H9 (cell line): Measurements from ENCODE around the gene PACSIN3. TPM values are rescaled to one million over a fixed set of nuclear protein-coding genes. Genes with fewer than 3 reads are reported as not detected.

ENCODE experiments used
- DNase-seq: peaks from one replicate; pipeline ENCODE4 v3.0.0-alpha.2; 2017
- H2AFZ ChIP-seq: one replicate; pipeline ENCODE4 v1.6.1; 2013; ENCODE audit warnings: mild to moderate bottlenecking, low read length, control low read depth, moderate library complexity
- H2AK5ac ChIP-seq: 2 replicates; pipeline ENCODE4 v1.6.1; 2013; ENCODE audit warnings: low read length, control low read depth, mixed read lengths; ENCODE audit not compliant: insufficient read length
- H2BK120ac ChIP-seq: one replicate; pipeline ENCODE4 v1.6.1; 2013; ENCODE audit warnings: low read depth, mild to moderate bottlenecking, low read length, control low read depth, inconsistent platforms; ENCODE audit not compliant: poor library complexity, severe bottlenecking
- H2BK12ac ChIP-seq: 2 replicates; pipeline ENCODE4 v1.6.1; 2013; ENCODE audit warnings: low read length, control low read depth, mixed read lengths, low read depth; ENCODE audit not compliant: insufficient read length
- H2BK15ac ChIP-seq: 2 replicates; pipeline ENCODE4 v1.6.1; 2013; ENCODE audit warnings: low read depth, low read length, control low read depth
- H2BK20ac ChIP-seq: one replicate; pipeline ENCODE4 v1.6.1; 2013; ENCODE audit warnings: low read depth, mild to moderate bottlenecking, low read length, control low read depth, inconsistent platforms; ENCODE audit not compliant: poor library complexity, severe bottlenecking
- H2BK5ac ChIP-seq: 2 replicates; pipeline ENCODE4 v1.6.1; 2013; ENCODE audit warnings: low read length, control low read depth, mixed read lengths; ENCODE audit not compliant: insufficient read length
- H3K14ac ChIP-seq: 2 replicates; pipeline ENCODE4 v1.6.1; 2013; ENCODE audit warnings: low read length, control low read depth; ENCODE audit not compliant: insufficient read depth
- H3K18ac ChIP-seq: 2 replicates; pipeline ENCODE4 v1.6.1; 2013; ENCODE audit warnings: low read depth, mild to moderate bottlenecking, mixed read lengths, low read length, control low read depth; ENCODE audit not compliant: insufficient read length
- H3K23ac ChIP-seq: 2 replicates; pipeline ENCODE4 v1.6.1; 2013; ENCODE audit warnings: low read length, control low read depth, mixed read lengths, low read depth; ENCODE audit not compliant: insufficient read length
- H3K23me2 ChIP-seq: 2 replicates; pipeline ENCODE4 v1.6.1; 2013; ENCODE audit warnings: low read depth, mild to moderate bottlenecking, mixed read lengths, low read length, control low read depth; ENCODE audit not compliant: insufficient read length, poor library complexity, severe bottlenecking
- H3K27ac ChIP-seq: 2 replicates; pipeline ENCODE4 v1.5.1; 2013; ENCODE audit warnings: low read length, control low read depth, mixed read lengths, low read depth; ENCODE audit not compliant: insufficient read length
- H3K27me3 ChIP-seq: 2 replicates; pipeline ENCODE4 v1.6.1; 2013; ENCODE audit warnings: low read length, control low read depth, inconsistent platforms; ENCODE audit not compliant: insufficient read depth
- H3K4ac ChIP-seq: 2 replicates; pipeline ENCODE4 v1.6.1; 2013; ENCODE audit warnings: low read depth, mild to moderate bottlenecking, control low read depth, inconsistent platforms, low read length, moderate library complexity
- H3K4me1 ChIP-seq: 2 replicates; pipeline ENCODE4 v1.6.1; 2013; ENCODE audit warnings: low read length, control low read depth, inconsistent platforms; ENCODE audit not compliant: insufficient read depth
- H3K4me2 ChIP-seq: 2 replicates; pipeline ENCODE4 v1.6.1; 2013; ENCODE audit warnings: low read length, control low read depth, mixed read lengths; ENCODE audit not compliant: insufficient read length, insufficient read depth
- H3K56ac ChIP-seq: 2 replicates; pipeline ENCODE4 v1.6.1; 2013; ENCODE audit warnings: low read depth, mild to moderate bottlenecking, mixed read lengths, low read length, control low read depth; ENCODE audit not compliant: insufficient read length
- H3K79me1 ChIP-seq: 2 replicates; pipeline ENCODE4 v1.6.1; 2013; ENCODE audit warnings: low read depth, mild to moderate bottlenecking, moderate library complexity, low read length, control low read depth, inconsistent platforms; ENCODE audit not compliant: insufficient read depth, poor library complexity, severe bottlenecking
- H3K79me2 ChIP-seq: 2 replicates; pipeline ENCODE4 v1.6.1; 2013; ENCODE audit warnings: low read length, control low read depth, inconsistent platforms; ENCODE audit not compliant: insufficient read depth
- H3K9ac ChIP-seq: 2 replicates; pipeline ENCODE4 v1.6.1; 2013; ENCODE audit warnings: low read length, control low read depth, mixed read lengths; ENCODE audit not compliant: insufficient read length; ENCODE audit errors: extremely low read depth
- H3K9me3 ChIP-seq: one replicate; pipeline ENCODE4 v1.6.1; 2013; ENCODE audit warnings: low read depth, low read length, inconsistent platforms; ENCODE audit not compliant: control insufficient read depth
- H3T11ph ChIP-seq: one replicate; pipeline ENCODE4 v1.6.1; 2013; ENCODE audit warnings: mild to moderate bottlenecking, low read length, control low read depth, inconsistent platforms
- H4K20me1 ChIP-seq: one replicate; pipeline ENCODE4 v1.6.1; 2013; ENCODE audit not compliant: control insufficient read depth, insufficient read length, insufficient read depth
- H4K5ac ChIP-seq: 2 replicates; pipeline ENCODE4 v1.6.1; 2013; ENCODE audit warnings: low read depth, mild to moderate bottlenecking, mixed read lengths, low read length, control low read depth; ENCODE audit not compliant: insufficient read length
- H4K8ac ChIP-seq: replicated peaks from 2 replicates; pipeline ENCODE4 v1.6.1; 2013; ENCODE audit warnings: low read length, control low read depth, mixed read lengths, low read depth; ENCODE audit not compliant: insufficient read length
- H4K91ac ChIP-seq: 2 replicates; pipeline ENCODE4 v1.6.1; 2013; ENCODE audit warnings: low read depth, mild to moderate bottlenecking, moderate library complexity, mixed read lengths, low read length, control low read depth; ENCODE audit not compliant: insufficient read length
- H3K27ac Mint-ChIP-seq, 3 experiments: 2 replicates in 2 of 3; 3 replicates in 1 of 3; pipeline ENCODE4 v1.8.0; 2020 to 2021; ENCODE audit warnings: mixed read lengths in 3 of 3, mild to moderate bottlenecking in 1 of 3, moderate library complexity in 1 of 3
- H3K27me3 Mint-ChIP-seq: 2 replicates; pipeline ENCODE4 v1.8.0; 2021; ENCODE audit warnings: low read depth, mild to moderate bottlenecking, moderate library complexity, mixed read lengths
- H3K36me3 Mint-ChIP-seq, 3 experiments: 2 replicates in 2 of 3; 3 replicates in 1 of 3; pipeline ENCODE4 v1.8.0; 2020 to 2021; ENCODE audit warnings: low read depth in 3 of 3, mixed read lengths in 3 of 3; ENCODE audit not compliant: insufficient read depth in 1 of 3
- H3K4me1 Mint-ChIP-seq, 2 experiments: 2 replicates each; pipeline ENCODE4 v1.8.0; 2020; ENCODE audit warnings: mixed read lengths in 2 of 2
- H3K4me3 Mint-ChIP-seq, 2 experiments: 2 replicates in 1 of 2; 3 replicates in 1 of 2; pipeline ENCODE4 v1.8.0; 2020 to 2021; ENCODE audit warnings: mild to moderate bottlenecking in 2 of 2, mixed read lengths in 2 of 2, moderate library complexity in 1 of 2
- H3K9me3 Mint-ChIP-seq, 2 experiments: 2 replicates in 1 of 2; 3 replicates in 1 of 2; pipeline ENCODE4 v1.8.0; 2020; ENCODE audit warnings: mild to moderate bottlenecking in 2 of 2, mixed read lengths in 2 of 2, moderate library complexity in 1 of 2
- WGBS: extraction: QIAGEN DNeasy Blood & Tissue Kit; methylation state at CpG from one replicate; pipeline ENCODE4 v1.1.7; 2013; ENCODE audit warnings: missing lambda C conversion rate, low lambda C conversion rate, mixed read lengths; ENCODE audit not compliant: insufficient read length; ENCODE audit errors: extremely low coverage; 5-methylcytosine and 5-hydroxymethylcytosine counted together
- total RNA-seq: library from RNA; stranded (reverse); gene quantifications from 2 replicates; pipeline ENCODE4 v1.2.1, GENCODE V29; 2021
- TF ChIP-seq, protein P1 (sequence below): fragments of 200-600 bp; sonication (generic); conservative IDR thresholded peaks from 3 replicates; pipeline ENCODE4 v1.8.0; 2021; ENCODE audit warnings: antibody characterized with exemption, mild to moderate bottlenecking

The PACSIN3 gene
- total RNA-seq, 1 experiment from 2014 or later, result 63.0 TPM

DNA sequence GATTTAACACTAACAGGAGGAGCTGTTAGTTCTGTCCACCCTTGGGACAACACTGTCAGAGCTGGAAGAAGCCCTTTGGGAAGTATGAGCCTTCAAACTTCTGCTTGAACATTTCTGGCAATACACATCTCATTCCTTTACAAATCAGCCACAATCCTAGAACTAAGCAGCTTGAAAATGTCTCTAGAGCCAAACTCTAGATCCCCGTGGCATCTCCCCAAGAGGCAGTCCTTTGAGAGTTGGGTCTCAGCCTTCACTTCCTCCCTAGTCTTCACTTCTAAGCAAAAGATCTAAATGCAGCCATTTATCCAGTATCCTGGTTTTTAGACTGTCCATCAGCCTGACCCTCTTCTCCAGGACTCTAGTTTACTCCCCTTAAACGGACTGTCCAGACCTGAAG is 36.5 kb downstream of the PACSIN3 start:
- no peak overlapping the region for H3K56ac ChIP-seq
- Mint-ChIP-seq H3K27ac (no peak overlapping the region; a peak in 2 of 7 replicates), H3K4me1 (peaks cover 17 to 24% of the 10 kb centered on the region in 2 experiments), H3K27me3 (no peaks in the 10 kb centered on the region), H3K36me3 (peaks cover 0 to 3% (median 0%) of the 10 kb centered on the region in 3 experiments; a peak in 1 of 7 replicates), H3K9me3 (no peaks in the 10 kb centered on the region), H3K4me3 (no peak overlapping the region)
- H3K4me1 ChIP-seq, result peaks cover 3% of the 10 kb centered on the region; the same call in 1 of the 2 replicates
- H4K91ac ChIP-seq, result no peak overlapping the region
- no peak overlapping the region for H3K4me2 ChIP-seq
- WGBS, result no CpG with 5 or more reads among the region's 2 CpGs
- H2BK15ac ChIP-seq, result no peak overlapping the region
- H3K27me3 ChIP-seq, result no peaks in the 10 kb centered on the region
- no peak overlapping the region for H3K4ac ChIP-seq
- H2AFZ ChIP-seq, result no peak overlapping the region
- no peak overlapping the region for H2BK5ac ChIP-seq
- DNase-seq, result no peak
- no peak overlapping the region for H2BK12ac ChIP-seq
- no peak overlapping the region for H2BK20ac ChIP-seq
- no peak overlapping the region for H3K18ac ChIP-seq
- no peaks in the 10 kb centered on the region for H3K23me2 ChIP-seq
- no peak overlapping the region for H4K5ac ChIP-seq
- H3K23ac ChIP-seq, result no peak overlapping the region
- H3T11ph ChIP-seq, result no peak overlapping the region
- no peaks in the 10 kb centered on the region for H3K9me3 ChIP-seq
- H2BK120ac ChIP-seq, result no peak overlapping the region
- no peaks in the 10 kb centered on the region for H3K79me2 ChIP-seq
- TF ChIP-seq, protein P1, sequence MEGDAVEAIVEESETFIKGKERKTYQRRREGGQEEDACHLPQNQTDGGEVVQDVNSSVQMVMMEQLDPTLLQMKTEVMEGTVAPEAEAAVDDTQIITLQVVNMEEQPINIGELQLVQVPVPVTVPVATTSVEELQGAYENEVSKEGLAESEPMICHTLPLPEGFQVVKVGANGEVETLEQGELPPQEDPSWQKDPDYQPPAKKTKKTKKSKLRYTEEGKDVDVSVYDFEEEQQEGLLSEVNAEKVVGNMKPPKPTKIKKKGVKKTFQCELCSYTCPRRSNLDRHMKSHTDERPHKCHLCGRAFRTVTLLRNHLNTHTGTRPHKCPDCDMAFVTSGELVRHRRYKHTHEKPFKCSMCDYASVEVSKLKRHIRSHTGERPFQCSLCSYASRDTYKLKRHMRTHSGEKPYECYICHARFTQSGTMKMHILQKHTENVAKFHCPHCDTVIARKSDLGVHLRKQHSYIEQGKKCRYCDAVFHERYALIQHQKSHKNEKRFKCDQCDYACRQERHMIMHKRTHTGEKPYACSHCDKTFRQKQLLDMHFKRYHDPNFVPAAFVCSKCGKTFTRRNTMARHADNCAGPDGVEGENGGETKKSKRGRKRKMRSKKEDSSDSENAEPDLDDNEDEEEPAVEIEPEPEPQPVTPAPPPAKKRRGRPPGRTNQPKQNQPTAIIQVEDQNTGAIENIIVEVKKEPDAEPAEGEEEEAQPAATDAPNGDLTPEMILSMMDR, result no peak
- H3K27ac ChIP-seq, result no peak overlapping the region
- H3K9ac ChIP-seq, result no peak overlapping the region
- no peak overlapping the region for H3K14ac ChIP-seq
- H2AK5ac ChIP-seq, result no peak overlapping the region
- H3K79me1 ChIP-seq, result no peaks in the 10 kb centered on the region
- no peaks in the 10 kb centered on the region for H4K20me1 ChIP-seq
- H4K8ac ChIP-seq, result no peak overlapping the region
